NCI-H2107 treated with DMSO at 0.1 percent for 48 hours (cell line): ENCODE measurements around the gene CRACR2A.

ENCODE experiments used
- DNase-seq: peaks from one replicate; lab custom pipeline; 2025; ENCODE audit not compliant: unreplicated experiment; lab: John Stamatoyannopoulos, UW

CRACR2A gene

GRCh38 chr12:3568695-3569094 is 184.2 kb downstream of the CRACR2A start:
- no peak for DNase-seq

- no peak for DNase-seq
Observed at GRCh38 chr12:3565985-3566384, 186.9 kb downstream of the CRACR2A start.
